Occipital lobe (tissue), 2 donors: Measurements from ENCODE around the gene SGMS1. TPM values are rescaled to one million over a fixed set of nuclear protein-coding genes. Genes with fewer than 3 reads are reported as not detected.

Source experiments
- DNase-seq: peaks from one replicate; lab custom pipeline; 2025; lab: John Stamatoyannopoulos, UW
- total RNA-seq: library from RNA; depleted of rRNA; stranded (reverse); fragments of >200 nt; gene quantifications from one replicate; pipeline ENCODE4 v1.2.3, GENCODE V29; 2014

Gene SGMS1
- total RNA-seq, 1 donor from 2014 or later = 46.5 TPM

- no peak for DNase-seq
Measured at GRCh38 chr10:50613150-50613549, 10.6 kb downstream of the SGMS1 start.

GRCh38 chr10:50610368-50610767 lies 13.4 kb downstream of the SGMS1 start:
- DNase-seq = no peak

- DNase-seq = no peak
Measured at GRCh38 chr10:50607356-50607925, 16.3 kb downstream of the SGMS1 start.

- DNase-seq = no peak
Measured at GRCh38 chr10:50605951-50606270, 17.8 kb downstream of the SGMS1 start.

- no peak for DNase-seq
Measured at GRCh38 chr10:50605269-50605950, 18.3 kb downstream of the SGMS1 start.

- DNase-seq = no peak
Measured at GRCh38 chr10:50604809-50605208, 18.9 kb downstream of the SGMS1 start.

GRCh38 chr10:50604049-50604640 lies 19.6 kb downstream of the SGMS1 start:
- DNase-seq = no peak

GRCh38 chr10:50603151-50603850 lies 20.5 kb downstream of the SGMS1 start:
- no peak for DNase-seq

- no peak for DNase-seq
Measured at GRCh38 chr10:50601974-50602373, 21.8 kb downstream of the SGMS1 start.

GRCh38 chr10:50600831-50601477 lies 22.8 kb downstream of the SGMS1 start:
- DNase-seq = no peak

- DNase-seq = no peak
Measured at GRCh38 chr10:50600286-50600685, 23.5 kb downstream of the SGMS1 start.

- no peak for DNase-seq
Measured at GRCh38 chr10:50596897-50597296, 26.9 kb downstream of the SGMS1 start.

GRCh38 chr10:50596456-50596855 lies 27.3 kb downstream of the SGMS1 start:
- DNase-seq = no peak

GRCh38 chr10:50595785-50596184 lies 28.0 kb downstream of the SGMS1 start:
- DNase-seq = no peak

- DNase-seq = no peak
Measured at GRCh38 chr10:50593523-50594376, 30.0 kb downstream of the SGMS1 start.

GRCh38 chr10:50592961-50593418 lies 30.8 kb downstream of the SGMS1 start:
- no peak for DNase-seq

- DNase-seq = no peak
Measured at GRCh38 chr10:50590935-50591334, 32.8 kb downstream of the SGMS1 start.

GRCh38 chr10:50586740-50587088 lies 37.0 kb downstream of the SGMS1 start:
- DNase-seq = no peak

GRCh38 chr10:50585921-50586739 lies 37.6 kb downstream of the SGMS1 start:
- no peak for DNase-seq
